ENCODE results near the gene AK1.

- TF ChIP-seq CTCF (IDR thresholded peaks at IDR 0.05) (no peak), CREM (CRISPR knock-in tag; IDR thresholded peaks at IDR 0.05) (no peak), ATF2 (CRISPR knock-in tag; IDR thresholded peaks at IDR 0.05; ENCODE audit: borderline replicate concordance, low read depth) (no peak), TEAD1 (CRISPR knock-in tag; IDR thresholded peaks at IDR 0.05) (no peak), STAT6 (CRISPR knock-in tag; conservative IDR thresholded peaks at IDR 0.05; ENCODE audit: low read depth) (no peak)
These were observed 2.9 kb downstream of the AK1 start for GRCh38 chr9:127874301-127875221.
